Measurements from ENCODE around the gene ATRN. TPM values are rescaled to one million over a fixed set of nuclear protein-coding genes. Genes with fewer than 3 reads are reported as not detected.
A peak's percentile ranks its signal among the peaks of the same experiment; 100 is the strongest.

The ATRN gene
- polyA plus RNA-seq, 6 donors from 2014 or later, result 6.8 to 11.0 (median 7.5) TPM

GRCh38 chr20:3543901-3544507, 73.2 kb downstream of the ATRN start:
- H3K9me3 Mint-ChIP-seq, result no peaks in the 10 kb centered on the region
- H3K27ac Mint-ChIP-seq, result peak overlapping the region in 1 of 6 donors; percentile 9
- DNase-seq, result no peak
- ATAC-seq (ENCODE audit: low read depth in 2 of 2), result no peak
- H3K4me1 Mint-ChIP-seq, result peaks cover 0 to 3% (median 0%) of the 10 kb centered on the region in 3 donors
- peaks cover 20 to 44% of the 10 kb centered on the region in 2 donors for H3K36me3 Mint-ChIP-seq
- H3K27me3 Mint-ChIP-seq, result no peaks in the 10 kb centered on the region
- no peak overlapping the region for H3K4me3 Mint-ChIP-seq

GRCh38 chr20:3545401-3545925, 74.6 kb downstream of the ATRN start:
- Mint-ChIP-seq H3K4me1 (no peaks in the 10 kb centered on the region), H3K27me3 (no peaks in the 10 kb centered on the region), H3K4me3 (no peak overlapping the region), H3K36me3 (peaks cover 19 to 46% of the 10 kb centered on the region in 2 donors), H3K27ac (no peak overlapping the region), H3K9me3 (no peaks in the 10 kb centered on the region)
- DNase-seq (no peak), ATAC-seq (ENCODE audit: low read depth in 2 of 2) (no peak)

GRCh38 chr20:3547906-3548305, 77.1 kb downstream of the ATRN start:
- no peak for DNase-seq
- Mint-ChIP-seq H3K4me3 (no peak overlapping the region), H3K4me1 (no peaks in the 10 kb centered on the region), H3K9me3 (no peaks in the 10 kb centered on the region), H3K27ac (no peak overlapping the region), H3K27me3 (no peaks in the 10 kb centered on the region), H3K36me3 (peaks cover 27 to 34% of the 10 kb centered on the region in 2 donors)
- no peak for ATAC-seq (ENCODE audit: low read depth in 2 of 2)

- Mint-ChIP-seq H3K4me1 (peaks cover 0 to 3% (median 0%) of the 10 kb centered on the region in 3 donors), H3K36me3 (peaks cover 29 to 39% of the 10 kb centered on the region in 2 donors), H3K9me3 (no peaks in the 10 kb centered on the region), H3K27ac (peak overlapping the region in 2 of 6 donors; percentile 18 to 39), H3K4me3 (no peak overlapping the region), H3K27me3 (no peaks in the 10 kb centered on the region)
- no peak for DNase-seq
- no peak for ATAC-seq (ENCODE audit: low read depth in 2 of 2)
Measured at GRCh38 chr20:3550837-3551236, 80.0 kb downstream of the ATRN start.

- ATAC-seq (ENCODE audit: low read depth in 2 of 2) (no peak), DNase-seq (no peak)
- no peaks in the 10 kb centered on the region for H3K27me3 Mint-ChIP-seq
- peak overlapping the region in 1 of 6 donors; percentile 0 for H3K27ac Mint-ChIP-seq
- peaks cover 30 to 37% of the 10 kb centered on the region in 2 donors for H3K36me3 Mint-ChIP-seq
- peaks cover 0 to 3% (median 0%) of the 10 kb centered on the region in 3 donors for H3K4me1 Mint-ChIP-seq
- no peak overlapping the region for H3K4me3 Mint-ChIP-seq
- no peaks in the 10 kb centered on the region for H3K9me3 Mint-ChIP-seq
Measured at GRCh38 chr20:3551681-3552434, 81.0 kb downstream of the ATRN start.

GRCh38 chr20:3553663-3554062, 82.8 kb downstream of the ATRN start:
- Mint-ChIP-seq H3K27ac (peak overlapping the region in 1 of 6 donors; percentile 63), H3K4me3 (no peak overlapping the region), H3K36me3 (peaks cover 24 to 30% of the 10 kb centered on the region in 2 donors), H3K4me1 (peaks cover 0 to 3% (median 0%) of the 10 kb centered on the region in 3 donors), H3K9me3 (no peaks in the 10 kb centered on the region), H3K27me3 (no peaks in the 10 kb centered on the region)
- ATAC-seq (ENCODE audit: low read depth in 2 of 2) (no peak), DNase-seq (no peak)

- Mint-ChIP-seq H3K4me3 (no peak overlapping the region), H3K36me3 (peaks cover 15 to 19% of the 10 kb centered on the region in 2 donors), H3K9me3 (no peaks in the 10 kb centered on the region), H3K4me1 (peaks cover 11 to 13% (median 12%) of the 10 kb centered on the region in 3 donors), H3K27ac (peak overlapping the region in 4 of 6 donors; percentile 25 to 93 (median 78)), H3K27me3 (no peaks in the 10 kb centered on the region)
- no peak for ATAC-seq (ENCODE audit: low read depth in 2 of 2)
- DNase-seq, result no peak
Measured at GRCh38 chr20:3557237-3557785, 86.5 kb downstream of the ATRN start.

- Mint-ChIP-seq H3K27me3 (no peaks in the 10 kb centered on the region), H3K4me3 (no peak overlapping the region), H3K9me3 (no peaks in the 10 kb centered on the region), H3K36me3 (peaks cover 10 to 22% of the 10 kb centered on the region in 2 donors), H3K27ac (peak overlapping the region in 2 of 6 donors; percentile 28 to 64), H3K4me1 (peaks cover 11 to 16% (median 12%) of the 10 kb centered on the region in 3 donors)
- DNase-seq (no peak), ATAC-seq (ENCODE audit: low read depth in 2 of 2) (no peak)
Measured at GRCh38 chr20:3559231-3559630, 88.4 kb downstream of the ATRN start.

GRCh38 chr20:3559637-3560036, 88.8 kb downstream of the ATRN start:
- no peaks in the 10 kb centered on the region for H3K9me3 Mint-ChIP-seq
- peaks cover 10 to 22% of the 10 kb centered on the region in 2 donors for H3K36me3 Mint-ChIP-seq
- peaks cover 11 to 16% (median 12%) of the 10 kb centered on the region in 3 donors for H3K4me1 Mint-ChIP-seq
- peak overlapping the region in 2 of 6 donors; percentile 28 to 64 for H3K27ac Mint-ChIP-seq
- ATAC-seq (ENCODE audit: low read depth in 2 of 2), result no peak
- H3K4me3 Mint-ChIP-seq, result no peak overlapping the region
- DNase-seq, result no peak
- no peaks in the 10 kb centered on the region for H3K27me3 Mint-ChIP-seq

- DNase-seq (no peak), ATAC-seq (ENCODE audit: low read depth in 2 of 2) (no peak)
- Mint-ChIP-seq H3K9me3 (no peaks in the 10 kb centered on the region), H3K36me3 (peaks cover 9 to 22% of the 10 kb centered on the region in 2 donors), H3K27me3 (no peaks in the 10 kb centered on the region), H3K4me1 (peaks cover 11 to 16% (median 12%) of the 10 kb centered on the region in 3 donors), H3K27ac (peak overlapping the region in 1 of 6 donors; percentile 53), H3K4me3 (no peak overlapping the region)
Measured at GRCh38 chr20:3560162-3560561, 89.3 kb downstream of the ATRN start.

- peaks cover 5 to 22% of the 10 kb centered on the region in 2 donors for H3K36me3 Mint-ChIP-seq
- no peaks in the 10 kb centered on the region for H3K27me3 Mint-ChIP-seq
- H3K27ac Mint-ChIP-seq, result no peak overlapping the region
- no peak overlapping the region for H3K4me3 Mint-ChIP-seq
- DNase-seq (no peak), ATAC-seq (ENCODE audit: low read depth in 2 of 2) (no peak)
- no peaks in the 10 kb centered on the region for H3K9me3 Mint-ChIP-seq
- peaks cover 11 to 15% (median 12%) of the 10 kb centered on the region in 3 donors for H3K4me1 Mint-ChIP-seq
Measured at GRCh38 chr20:3560578-3560977, 89.8 kb downstream of the ATRN start.

- Mint-ChIP-seq H3K4me3 (no peak overlapping the region), H3K27ac (no peak overlapping the region), H3K4me1 (peaks cover 11 to 12% (median 12%) of the 10 kb centered on the region in 3 donors), H3K36me3 (peaks cover 0 to 8% of the 10 kb centered on the region in 2 donors), H3K27me3 (no peaks in the 10 kb centered on the region), H3K9me3 (no peaks in the 10 kb centered on the region)
- DNase-seq (no peak), ATAC-seq (ENCODE audit: low read depth in 2 of 2) (no peak)
Measured at GRCh38 chr20:3563133-3563532, 92.3 kb downstream of the ATRN start.

GRCh38 chr20:3563548-3564177, 92.8 kb downstream of the ATRN start:
- H3K27ac Mint-ChIP-seq, result peak overlapping the region in 2 of 6 donors; percentile 23 to 39
- H3K4me1 Mint-ChIP-seq, result peaks cover 11 to 12% (median 12%) of the 10 kb centered on the region in 3 donors
- DNase-seq (peak; percentile 3), ATAC-seq (ENCODE audit: low read depth in 2 of 2) (no peak)
- no peaks in the 10 kb centered on the region for H3K27me3 Mint-ChIP-seq
- H3K36me3 Mint-ChIP-seq, result peaks cover 0 to 11% of the 10 kb centered on the region in 2 donors
- H3K4me3 Mint-ChIP-seq, result no peak overlapping the region
- H3K9me3 Mint-ChIP-seq, result no peaks in the 10 kb centered on the region
